COLO668 (cell line): ENCODE measurements around the gene MCOLN3.
"Not testable (repeated sequence)": the region's sequence is repeated elsewhere in the genome, so short reads cannot be mapped to it uniquely, and the experiment has no call there.

ENCODE experiments used
- DNase-seq: peaks from one replicate; lab custom pipeline; 2025; ENCODE audit not compliant: unreplicated experiment; lab: John Stamatoyannopoulos, UW

Gene MCOLN3

GRCh38 chr1:85049735-85050166 lies 1.5 kb upstream of the MCOLN3 start:
- DNase-seq = no peak

GRCh38 chr1:85047472-85048295 lies 616 bp downstream of the MCOLN3 start:
- DNase-seq = peak; percentile 52

GRCh38 chr1:85047144-85047471 lies 1.2 kb downstream of the MCOLN3 start:
- peak; percentile 52 for DNase-seq

- no peak for DNase-seq
Observed at GRCh38 chr1:85042413-85042812, 5.9 kb downstream of the MCOLN3 start.

GRCh38 chr1:85041793-85042192 lies 6.5 kb downstream of the MCOLN3 start:
- no peak for DNase-seq

GRCh38 chr1:85033221-85033620 lies 15.1 kb downstream of the MCOLN3 start:
- no peak for DNase-seq

- DNase-seq = no peak
Observed at GRCh38 chr1:85030536-85030935, 17.8 kb downstream of the MCOLN3 start.

GRCh38 chr1:85028151-85028550 lies 20.1 kb downstream of the MCOLN3 start:
- DNase-seq = no peak

- no peak for DNase-seq
Observed at GRCh38 chr1:85027242-85027983, 20.9 kb downstream of the MCOLN3 start.

GRCh38 chr1:85025940-85026339 lies 22.4 kb downstream of the MCOLN3 start:
- no peak for DNase-seq

GRCh38 chr1:85024736-85025135 lies 23.6 kb downstream of the MCOLN3 start:
- DNase-seq = no peak

- no peak for DNase-seq
Observed at GRCh38 chr1:85022700-85023099, 25.6 kb downstream of the MCOLN3 start.

GRCh38 chr1:85019994-85020393 lies 28.3 kb downstream of the MCOLN3 start:
- DNase-seq = no peak

- DNase-seq = no peak
Observed at GRCh38 chr1:85015826-85016225, 32.5 kb downstream of the MCOLN3 start.

- DNase-seq = not testable (repeated sequence)
Observed at GRCh38 chr1:85005641-85006040, 42.7 kb downstream of the MCOLN3 start.

GRCh38 chr1:85001742-85002141 lies 46.6 kb downstream of the MCOLN3 start:
- DNase-seq = no peak

GRCh38 chr1:84998642-84999280 lies 49.5 kb downstream of the MCOLN3 start:
- no peak for DNase-seq

- peak; percentile 62 for DNase-seq
Observed at GRCh38 chr1:84997667-84998600, 50.4 kb downstream of the MCOLN3 start.

- peak; percentile 73 for DNase-seq
Observed at GRCh38 chr1:84996846-84997666, 51.2 kb downstream of the MCOLN3 start, which contains the start of gene MCOLN2. Gene MCOLN2, minus strand, starts transcription at chr1:84997113. Its CDS starts 241 bp downstream, at chr1:84996872.
